Ishikawa (cell line): Measurements from ENCODE around the gene JPH3.

ENCODE experiments used
- CEBPB ChIP-seq: IDR thresholded peaks from 2 replicates; pipeline ENCODE4 v1.6.1; 2012
- CREB1 ChIP-seq: IDR thresholded peaks from 2 replicates; pipeline ENCODE4 v1.6.1; 2012; ENCODE audit warnings: low read depth
- EGR1 ChIP-seq: IDR thresholded peaks from 2 replicates; pipeline ENCODE4 v1.6.1; 2012
- EP300 ChIP-seq: IDR thresholded peaks from 2 replicates; pipeline ENCODE4 v1.6.1; 2012; ENCODE audit warnings: borderline replicate concordance
- FOXM1 ChIP-seq: IDR thresholded peaks from 2 replicates; pipeline ENCODE4 v1.6.1; 2012; ENCODE audit warnings: low read depth, borderline replicate concordance
- MAX ChIP-seq: IDR thresholded peaks from 2 replicates; pipeline ENCODE4 v1.6.1; 2012
- NFIC ChIP-seq: IDR thresholded peaks from 2 replicates; pipeline ENCODE4 v1.6.1; 2012
- RAD21 ChIP-seq: IDR thresholded peaks from 2 replicates; pipeline ENCODE4 v1.6.1; 2012; ENCODE audit warnings: low read depth
- REST ChIP-seq: IDR thresholded peaks from 2 replicates; pipeline ENCODE4 v1.6.1; 2012; ENCODE audit warnings: low read depth, mild to moderate bottlenecking
- TAF1 ChIP-seq: IDR thresholded peaks from 2 replicates; pipeline ENCODE4 v1.6.1; 2012; ENCODE audit warnings: low read depth, mild to moderate bottlenecking
- TCF12 ChIP-seq: IDR thresholded peaks from 2 replicates; pipeline ENCODE4 v1.6.1; 2012; ENCODE audit warnings: low read depth
- TEAD4 ChIP-seq: IDR thresholded peaks from 2 replicates; pipeline ENCODE4 v1.6.1; 2012
- USF1 ChIP-seq: IDR thresholded peaks from 2 replicates; pipeline ENCODE4 v1.6.1; 2012
- YY1 ChIP-seq: IDR thresholded peaks from 2 replicates; pipeline ENCODE4 v1.6.1; 2012; ENCODE audit warnings: low read depth
- ZBTB7A ChIP-seq: IDR thresholded peaks from 2 replicates; pipeline ENCODE4 v1.6.1; 2012; ENCODE audit warnings: low read depth

The JPH3 gene

GRCh38 chr16:87706278-87707000 lies 104.1 kb downstream of the JPH3 start:
- 0 out of 2 replicates have a peak, but pooled peaks have one; percentile 32 for TF ChIP-seq TCF12
- no peak for TF ChIP-seq TEAD4
- 0 out of 2 replicates have a peak, but pooled peaks have one; percentile 40 for TF ChIP-seq USF1
- TF ChIP-seq NFIC: peak; percentile 49
- peak; percentile 57; the same call in 1 of the 2 replicates for TF ChIP-seq MAX
- TF ChIP-seq CEBPB: no peak

- TF ChIP-seq CEBPB: no peak
- TF ChIP-seq TAF1: no peak
- TF ChIP-seq MAX: no peak
- TF ChIP-seq TCF12: no peak
- no peak for TF ChIP-seq REST
- no peak for TF ChIP-seq USF1
- no peak for TF ChIP-seq EP300
- no peak for TF ChIP-seq TEAD4
- TF ChIP-seq EGR1: no peak
- TF ChIP-seq YY1: no peak
- TF ChIP-seq CREB1: no peak
Measured at GRCh38 chr16:87707097-87707496, 104.8 kb downstream of the JPH3 start.

GRCh38 chr16:87707714-87708580 lies 105.6 kb downstream of the JPH3 start:
- TF ChIP-seq REST: no peak
- TF ChIP-seq FOXM1: no peak
- no peak for TF ChIP-seq NFIC
- TF ChIP-seq TCF12: no peak
- no peak for TF ChIP-seq EGR1
- TF ChIP-seq RAD21: no peak
- no peak for TF ChIP-seq MAX
- TF ChIP-seq CREB1: no peak
- TF ChIP-seq YY1: no peak
- TF ChIP-seq TEAD4: no peak
- TF ChIP-seq TAF1: no peak
- no peak for TF ChIP-seq ZBTB7A
- TF ChIP-seq EP300: no peak
- no peak for TF ChIP-seq CEBPB

GRCh38 chr16:87708881-87709638 lies 106.8 kb downstream of the JPH3 start:
- TF ChIP-seq TEAD4 (no peak), TAF1 (no peak), NFIC (no peak), ZBTB7A (no peak), EGR1 (no peak), FOXM1 (no peak), EP300 (no peak), USF1 (no peak), RAD21 (no peak), CEBPB (no peak), CREB1 (no peak), YY1 (no peak)
